ENCODE data around the gene UBA5.
"Not testable (repeated sequence)": the region's sequence is repeated elsewhere in the genome, so short reads cannot be mapped to it uniquely, and the experiment has no call there.

The UBA5 gene

DNA sequence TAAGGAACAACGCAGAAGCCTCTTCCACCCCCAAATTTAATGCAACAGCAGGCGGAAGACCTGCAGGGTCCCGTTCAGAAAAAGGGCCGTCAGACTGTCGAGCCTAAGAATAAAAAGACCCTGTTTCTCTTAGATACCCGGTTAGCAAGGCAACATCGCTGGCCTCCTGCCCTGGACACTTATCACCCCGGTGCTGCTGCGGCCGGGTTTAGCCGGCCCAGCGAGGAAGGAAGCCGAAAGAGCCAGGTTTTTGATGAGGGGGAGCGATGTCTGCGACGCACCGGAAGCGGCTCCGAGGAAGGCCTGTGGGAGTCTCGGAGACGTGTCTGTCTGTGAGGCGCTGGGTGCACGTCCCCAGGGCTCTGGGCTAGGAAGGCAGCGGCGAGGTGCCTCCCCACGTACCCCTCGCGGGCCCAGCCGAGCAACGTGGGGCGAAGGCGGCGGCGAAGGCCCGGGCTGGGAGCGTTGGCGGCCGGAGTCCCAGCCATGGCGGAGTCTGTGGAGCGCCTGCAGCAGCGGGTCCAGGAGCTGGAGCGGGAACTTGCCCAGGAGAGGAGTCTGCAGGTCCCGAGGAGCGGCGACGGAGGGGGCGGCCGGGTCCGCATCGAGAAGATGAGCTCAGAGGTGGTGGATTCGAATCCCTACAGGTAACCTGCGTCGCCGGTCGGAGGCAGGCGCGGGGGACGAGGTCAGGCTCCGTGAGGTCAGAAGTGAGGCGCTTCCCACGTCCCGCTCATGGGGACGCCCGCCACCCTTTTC lies at the start of gene UBA5:
TSS of gene UBA5 (plus strand) at position 278 of the 759 bp plus-strand sequence. CDS start at position 487, 209 bp downstream.
- peak; percentile 68 for DNase-seq

DNA sequence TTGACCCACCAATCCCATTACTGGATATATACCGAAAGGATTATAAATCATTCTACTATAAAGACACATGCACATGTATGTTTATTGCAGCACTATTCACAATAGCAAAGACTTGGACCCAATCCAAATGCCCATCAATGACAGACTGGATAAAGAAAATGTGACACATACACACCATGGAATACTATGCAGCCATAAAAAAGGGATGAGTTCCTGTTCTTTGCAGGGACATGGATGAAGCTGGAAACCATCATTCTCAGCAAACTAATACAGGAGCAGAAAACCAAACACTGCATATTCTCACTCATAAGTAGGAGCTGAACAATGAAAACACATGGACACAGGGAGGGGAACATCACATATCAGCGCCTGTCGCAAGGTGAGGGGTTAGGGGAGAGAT lies 44.8 kb upstream of the UBA5 start:
- not testable (repeated sequence) for DNase-seq

- no peak for DNase-seq
These were observed 44.2 kb upstream of the UBA5 start for GRCh38 chr3:132615881-132616280.

- no peak for DNase-seq
These were observed 43.3 kb upstream of the UBA5 start for GRCh38 chr3:132616780-132617179.

- no peak for DNase-seq
These were observed 38.0 kb upstream of the UBA5 start for GRCh38 chr3:132622148-132622547.

DNA sequence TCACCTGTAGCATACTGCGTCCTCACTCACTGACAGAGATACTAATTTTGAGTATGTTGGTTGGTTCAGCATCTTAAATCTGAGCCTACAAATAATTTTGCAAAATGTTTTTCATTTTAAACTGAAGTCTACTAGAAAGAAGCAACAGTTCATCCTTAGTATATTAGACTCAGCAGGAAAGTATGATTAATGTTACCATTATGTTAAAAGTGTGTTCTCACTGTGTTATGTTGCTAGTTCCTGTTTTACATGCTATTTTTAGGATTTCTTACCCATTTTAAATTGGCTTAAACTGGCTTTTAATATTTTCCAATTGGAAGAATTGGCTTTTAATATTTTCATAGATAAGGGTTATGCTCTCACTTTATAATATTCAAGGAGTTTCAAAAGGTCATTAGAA lies 37.4 kb upstream of the UBA5 start:
- DNase-seq = no peak

- no peak for DNase-seq
These were observed 36.5 kb upstream of the UBA5 start for GRCh38 chr3:132623646-132624045.

DNA sequence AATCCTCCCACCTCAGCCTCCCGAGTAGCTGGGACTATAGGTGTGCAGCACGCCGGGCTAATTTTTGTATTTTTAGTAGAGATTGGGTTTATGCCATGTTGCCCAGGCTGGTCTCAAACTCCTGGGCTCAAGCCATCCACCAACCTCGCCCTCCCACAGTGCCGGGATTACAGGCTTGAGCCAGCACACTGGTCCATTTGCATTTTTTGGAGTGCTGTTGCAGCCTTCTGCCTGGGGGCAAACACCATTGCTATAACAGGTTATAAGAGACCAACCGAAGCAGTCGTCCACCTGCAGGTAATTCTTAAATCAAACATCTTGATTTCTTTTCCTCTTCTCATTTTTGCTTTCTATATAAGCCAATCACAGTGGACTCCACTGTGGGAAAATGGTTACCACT lies 35.3 kb upstream of the UBA5 start:
- DNase-seq = no peak

DNA sequence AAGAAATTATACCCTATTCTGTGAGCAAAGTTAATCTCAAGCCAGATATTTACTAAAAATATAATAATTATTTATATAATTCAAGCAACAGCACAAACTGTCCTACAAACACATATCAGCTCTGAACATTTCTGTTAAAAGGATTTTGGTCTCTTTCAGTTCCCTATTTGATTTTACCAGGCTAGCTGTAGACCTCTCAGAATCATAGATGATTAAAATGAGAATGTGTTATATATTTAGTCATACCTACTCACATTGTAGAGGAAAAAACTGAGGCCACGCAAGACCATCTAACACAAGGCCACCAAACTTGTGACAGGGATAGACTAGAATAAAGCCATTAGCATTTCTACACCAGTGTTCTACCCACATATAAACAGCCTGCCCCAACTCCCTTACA lies 34.5 kb upstream of the UBA5 start:
- DNase-seq = no peak

GRCh38 chr3:132626955-132627354 lies 33.2 kb upstream of the UBA5 start:
- no peak for DNase-seq

DNA sequence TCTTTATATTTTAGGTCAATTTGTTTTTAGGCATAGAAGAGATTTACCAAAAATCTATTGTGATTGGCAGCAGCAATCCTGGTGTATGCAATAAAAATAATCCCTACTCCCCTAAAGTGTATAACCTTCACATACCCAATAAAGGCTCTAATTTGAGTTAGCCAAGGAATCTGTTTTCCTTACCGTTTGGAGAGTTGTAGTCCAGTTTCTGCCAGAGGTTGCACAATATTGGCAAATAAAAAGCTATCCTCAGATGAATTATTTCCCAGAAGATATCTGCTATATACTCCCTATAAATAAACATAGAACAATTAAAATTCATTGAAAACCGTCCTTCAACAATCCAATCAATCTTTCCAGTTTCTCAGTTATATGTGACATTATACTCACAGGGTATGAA lies 32.0 kb upstream of the UBA5 start:
- no peak for DNase-seq

- DNase-seq = no peak
These were observed 30.2 kb upstream of the UBA5 start for GRCh38 chr3:132629928-132630327.

DNA sequence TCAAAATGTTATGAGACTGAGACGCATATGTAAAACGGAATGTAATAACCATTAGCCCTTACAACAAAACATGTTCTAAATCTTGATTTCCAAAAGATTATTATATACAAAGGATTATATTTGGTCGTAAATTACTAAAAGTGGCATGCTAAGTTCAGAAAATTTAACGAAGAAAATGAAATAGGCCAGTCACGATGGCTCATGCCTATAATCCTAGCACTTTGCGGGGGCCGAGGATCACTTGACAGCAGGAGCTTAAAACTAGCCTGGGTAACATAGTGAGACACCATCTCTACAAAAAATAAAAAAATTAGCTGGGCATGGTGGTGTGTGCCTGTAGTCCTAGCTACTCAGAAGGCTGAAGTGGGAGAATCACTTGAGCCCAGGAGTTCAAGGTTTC lies 29.5 kb upstream of the UBA5 start:
- no peak for DNase-seq

- no peak for DNase-seq
These were observed 25.1 kb upstream of the UBA5 start for GRCh38 chr3:132635052-132635451.

DNA sequence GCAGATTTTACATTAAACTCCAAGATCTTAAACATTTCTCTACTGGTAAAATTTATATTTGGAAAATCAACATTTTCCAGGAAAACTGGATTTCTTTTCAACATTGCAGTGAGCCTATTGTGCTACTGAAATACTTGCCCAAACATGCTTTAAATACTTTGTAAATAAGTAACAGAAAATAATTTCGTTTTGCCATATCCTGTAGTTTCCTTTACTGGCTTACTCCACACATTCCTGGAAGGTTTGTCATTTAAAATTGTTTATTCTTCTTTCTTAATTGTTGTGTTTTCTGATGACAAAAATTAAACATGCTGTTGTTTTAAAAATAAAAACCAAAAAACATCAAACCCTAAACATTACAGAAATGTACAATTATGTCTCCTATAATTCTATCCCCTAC lies 22.5 kb upstream of the UBA5 start:
- DNase-seq = no peak

GRCh38 chr3:132638706-132639105 lies 21.4 kb upstream of the UBA5 start:
- DNase-seq = no peak

GRCh38 chr3:132641427-132641826 lies 18.7 kb upstream of the UBA5 start:
- DNase-seq = not testable (repeated sequence)

DNA sequence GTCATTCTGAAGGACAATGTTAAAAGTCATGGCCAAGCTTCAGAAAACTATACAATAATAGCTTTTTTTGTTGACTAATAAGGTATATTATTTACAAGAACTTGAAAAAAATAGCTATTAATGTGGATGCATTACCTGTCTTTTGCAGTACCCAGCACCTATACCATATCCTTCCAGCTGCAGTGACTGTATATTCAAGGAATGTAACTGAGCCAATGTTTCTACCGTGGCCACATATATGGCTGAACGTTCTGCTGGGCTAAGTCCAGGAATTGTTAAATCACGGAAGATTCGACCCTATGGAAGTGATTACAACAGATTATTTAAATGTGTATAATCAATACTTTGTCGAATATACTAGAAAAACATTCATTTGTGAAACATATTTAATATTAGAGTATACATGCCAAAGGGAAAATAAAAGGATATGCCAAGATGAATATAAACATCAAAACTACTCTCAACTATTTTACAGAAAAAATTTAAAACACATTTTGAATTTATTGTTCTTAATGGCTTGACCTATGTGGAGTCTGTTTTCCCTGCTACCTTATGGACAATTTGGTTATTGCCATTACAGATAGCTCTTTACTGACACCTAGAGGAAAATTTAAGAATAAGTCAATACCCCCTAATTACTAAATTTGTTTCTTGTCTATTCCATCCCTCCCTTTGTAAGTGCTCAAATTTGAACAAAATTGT lies 18.1 kb upstream of the UBA5 start:
- peak; percentile 22 for DNase-seq

DNA sequence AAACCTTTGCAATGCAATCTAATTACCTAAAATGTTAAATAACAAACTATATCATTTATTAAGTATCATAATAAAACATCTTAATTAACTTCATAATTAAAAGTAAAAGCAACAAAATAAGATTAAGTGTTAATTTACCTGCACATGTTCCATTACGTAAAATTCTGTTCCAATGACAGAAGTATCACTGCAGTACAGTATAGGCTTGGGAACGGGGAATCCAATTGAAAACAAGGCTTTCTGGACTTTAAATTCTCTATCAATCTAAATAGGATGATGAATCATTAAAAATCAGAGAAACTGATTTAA lies 17.6 kb upstream of the UBA5 start:
- no peak for DNase-seq

- no peak for DNase-seq
These were observed 16.8 kb upstream of the UBA5 start for GRCh38 chr3:132643366-132643765.

GRCh38 chr3:132645058-132645457 lies 15.1 kb upstream of the UBA5 start:
- no peak for DNase-seq

DNA sequence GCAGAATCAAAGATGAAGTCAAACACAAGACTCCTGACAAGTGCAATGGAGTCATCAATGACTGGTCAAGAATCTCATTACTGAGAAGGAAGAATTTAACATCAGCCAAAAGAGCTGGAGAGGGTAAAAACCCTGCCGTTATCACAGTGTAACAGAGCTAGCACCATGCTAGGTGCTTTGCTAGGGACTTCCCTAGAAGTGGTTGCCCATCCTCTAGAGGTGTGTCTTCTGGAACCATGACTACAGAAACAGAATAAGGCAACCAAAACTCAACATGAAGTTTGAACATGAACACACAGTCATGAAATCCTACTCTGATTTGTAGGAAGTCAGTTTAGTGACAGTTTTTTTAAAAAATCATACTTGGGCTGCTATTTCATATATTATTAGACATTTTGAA lies 10.0 kb upstream of the UBA5 start:
- no peak for DNase-seq

DNA sequence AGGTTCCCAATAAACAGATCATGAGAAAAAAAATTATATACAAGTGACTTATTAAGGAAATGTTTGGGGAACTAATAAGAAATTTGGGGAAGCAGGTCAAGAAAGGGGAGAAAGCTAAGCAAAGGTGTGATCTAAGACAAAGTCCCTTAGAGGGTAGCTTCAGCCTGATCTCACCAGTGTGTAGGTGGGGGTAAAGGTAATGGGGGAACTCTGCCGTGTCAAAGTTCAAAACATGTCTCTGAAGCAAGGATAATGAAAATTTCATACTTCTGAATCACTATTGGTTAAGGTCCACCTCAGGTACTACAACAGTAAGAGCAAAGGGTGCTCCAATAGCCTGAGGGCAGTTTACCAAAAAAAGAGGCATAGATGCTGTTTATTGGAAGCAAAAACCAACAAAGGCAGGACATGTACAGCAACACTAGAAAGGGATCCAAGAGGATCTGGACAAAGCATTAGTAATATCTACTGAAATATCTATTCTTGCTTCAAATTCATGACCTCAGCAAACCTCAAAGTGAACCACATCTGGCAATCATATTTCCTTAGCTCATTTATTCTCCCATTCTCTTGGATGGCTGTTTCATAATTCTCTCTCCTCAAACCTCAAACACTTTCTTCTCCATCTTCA lies 7.4 kb upstream of the UBA5 start:
- DNase-seq = no peak

DNA sequence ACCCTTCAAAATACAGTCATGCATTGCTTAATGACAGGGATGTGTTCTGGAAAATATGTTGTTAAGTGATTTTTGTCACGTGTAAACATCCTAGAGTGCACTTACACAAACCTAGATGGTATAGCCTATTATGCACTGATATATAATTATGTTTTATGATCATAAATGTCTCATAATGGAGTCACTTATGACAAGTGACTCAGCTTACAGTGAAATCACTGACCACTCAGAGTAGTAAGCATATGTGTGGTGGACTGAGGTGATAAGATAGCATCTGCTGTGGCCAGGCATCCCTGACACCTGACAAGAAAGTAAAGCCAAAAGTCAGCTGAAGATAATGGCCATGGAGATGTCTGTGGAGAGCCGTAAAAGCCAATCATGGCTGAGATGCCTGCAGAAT lies 5.9 kb upstream of the UBA5 start:
- peak; percentile 57 for DNase-seq
